Smooth muscle cell of trachea (primary cell): ENCODE results near the gene RNF20. TPM values are rescaled to one million over a fixed set of nuclear protein-coding genes. Genes with fewer than 3 reads are reported as not detected.

Source experiments
- total RNA-seq: library from RNA; depleted of rRNA; stranded (reverse); fragments of >200 nt; gene quantifications from 2 replicates; pipeline ENCODE4 v1.2.1, GENCODE V29; 2014

Gene RNF20
- total RNA-seq: 30.4 and 38.5 TPM in 2 replicates

DNA sequence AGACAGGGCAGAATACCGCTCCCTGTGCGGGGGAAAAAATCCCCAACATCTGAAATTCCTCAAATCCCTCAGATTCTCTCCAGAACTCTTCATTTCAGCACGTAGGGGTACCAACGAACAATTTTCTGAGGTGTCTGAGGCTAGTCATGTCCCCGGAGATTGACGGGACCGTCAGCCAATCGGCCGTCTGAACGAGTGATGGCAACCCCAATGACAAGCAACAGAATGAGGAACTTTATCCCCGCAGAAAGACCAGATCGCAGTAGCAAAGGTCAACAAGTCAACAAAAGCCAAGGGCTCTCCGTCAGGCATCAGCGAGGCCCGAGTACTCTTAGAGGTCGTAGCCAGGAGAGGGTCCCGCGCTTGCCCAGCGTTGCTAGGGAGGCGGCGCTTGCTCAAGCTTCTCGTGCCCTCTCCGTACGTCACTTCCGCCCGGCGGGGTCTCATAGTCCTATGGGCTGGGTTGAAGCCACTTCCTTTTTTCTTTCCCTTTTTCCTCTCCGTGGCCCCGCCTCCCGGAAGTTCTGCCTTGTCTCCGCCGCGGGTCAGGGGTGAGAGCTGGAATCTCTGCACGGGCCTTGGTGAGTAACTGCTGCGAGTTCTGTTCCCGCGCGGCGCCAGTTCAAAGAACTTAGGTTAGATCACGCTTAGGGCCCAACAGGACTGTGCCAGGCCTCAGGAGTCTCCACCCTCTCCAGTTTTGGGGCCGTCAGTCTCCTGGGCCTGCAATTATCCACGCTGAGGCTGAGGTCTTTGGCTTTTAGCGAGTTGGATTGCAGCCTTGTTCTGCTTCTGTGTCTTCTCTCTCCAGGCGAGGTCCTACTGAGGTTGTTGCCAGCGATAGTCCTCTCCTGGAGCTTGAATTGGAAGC lies at the start of gene RNF20:
TSS of gene RNF20 (plus strand) at position 520 of the 871 bp plus-strand sequence. CDS start 1,571 bp downstream, outside the sequence.

DNA sequence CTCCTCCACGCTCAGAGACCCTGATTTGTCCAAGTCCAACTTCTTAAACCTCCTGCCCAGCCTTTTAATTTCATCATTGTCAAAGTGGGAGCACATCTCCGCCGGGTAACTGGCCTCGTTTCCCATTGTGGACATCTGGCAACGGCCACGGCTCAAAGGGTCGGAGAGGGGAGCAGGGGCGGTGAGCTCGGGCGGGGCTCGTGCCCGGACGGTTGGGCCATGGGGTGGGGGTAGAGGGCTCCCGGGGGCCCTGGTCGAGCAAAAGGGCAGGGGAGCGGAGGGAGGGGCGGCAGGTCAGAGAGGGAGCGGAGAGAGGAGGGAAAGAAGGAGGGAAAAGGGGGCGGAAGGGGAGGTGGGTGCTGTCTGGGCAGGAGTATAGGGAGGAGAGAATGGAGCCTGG lies 61.1 kb downstream of the RNF20 start, which contains the start of gene PPP3R2:
TSS of gene PPP3R2 (minus strand) at position 174 of the 400 bp plus-strand sequence. CDS start at position 126, 48 bp downstream.

Other genes starting within 250 kb of the RNF20 start
- not detected in 2 replicates for gene BAAT, start 148.8 kb upstream of the RNF20 start, total RNA-seq
- gene MRPL50, start 135.2 kb upstream of the RNF20 start, total RNA-seq: 10.9 and 13.7 TPM in 2 replicates
- 17.4 and 24.4 TPM in 2 replicates for gene ZNF189, start 135.0 kb upstream of the RNF20 start, total RNA-seq
- gene ALDOB, start 98.1 kb upstream of the RNF20 start, total RNA-seq: not detected in 2 replicates
- not detected in 2 replicates for gene PPP3R2, start 61.1 kb downstream of the RNF20 start, total RNA-seq
- gene GRIN3A, start 204.8 kb downstream of the RNF20 start, total RNA-seq: not detected in 2 replicates